Measurements from ENCODE around the gene KAZN. TPM values are rescaled to one million over a fixed set of nuclear protein-coding genes. Genes with fewer than 3 reads are reported as not detected.

The KAZN gene
- total RNA-seq, 1 donor from 2014 or later = 7.9 TPM

DNA sequence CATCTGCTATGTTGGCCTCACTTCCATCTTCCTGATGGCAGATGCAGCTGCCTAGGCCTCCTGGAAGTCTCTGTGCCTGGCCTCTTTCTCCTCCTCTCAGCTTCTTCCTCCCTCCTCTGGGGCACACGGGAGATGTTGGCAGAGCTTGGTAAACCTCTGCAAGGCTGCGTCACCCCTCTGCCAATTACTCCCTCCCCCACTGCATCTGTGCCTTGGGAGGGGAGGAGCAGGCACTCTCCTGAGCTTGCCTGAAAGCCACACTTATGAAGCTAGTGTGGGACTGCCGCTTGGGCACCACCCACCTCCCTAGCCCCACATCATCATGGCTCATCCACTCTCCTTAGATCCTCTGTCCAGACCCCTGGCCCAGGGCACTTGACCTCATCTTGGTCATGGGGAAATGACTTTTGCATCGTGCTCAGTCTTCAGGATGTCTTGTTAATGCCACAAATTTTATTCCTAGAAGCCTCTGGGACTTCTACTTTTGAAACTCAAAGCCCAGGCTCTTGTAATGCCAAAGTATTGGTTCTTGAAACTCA lies 547.7 kb downstream of the KAZN start:
- DNase-seq = no peak
- Mint-ChIP-seq H3K27ac (ENCODE audit: unreplicated experiment) (no peak overlapping the region), H3K27me3 (ENCODE audit: unreplicated experiment) (peaks cover 5% of the 10 kb centered on the region), H3K4me3 (ENCODE audit: unreplicated experiment) (no peak overlapping the region), H3K9me3 (ENCODE audit: unreplicated experiment) (no peaks in the 10 kb centered on the region), H3K4me1 (ENCODE audit: low read depth, unreplicated experiment) (peaks cover 10% of the 10 kb centered on the region), H3K36me3 (ENCODE audit: unreplicated experiment) (no peaks in the 10 kb centered on the region)
- TF ChIP-seq, protein P1, sequence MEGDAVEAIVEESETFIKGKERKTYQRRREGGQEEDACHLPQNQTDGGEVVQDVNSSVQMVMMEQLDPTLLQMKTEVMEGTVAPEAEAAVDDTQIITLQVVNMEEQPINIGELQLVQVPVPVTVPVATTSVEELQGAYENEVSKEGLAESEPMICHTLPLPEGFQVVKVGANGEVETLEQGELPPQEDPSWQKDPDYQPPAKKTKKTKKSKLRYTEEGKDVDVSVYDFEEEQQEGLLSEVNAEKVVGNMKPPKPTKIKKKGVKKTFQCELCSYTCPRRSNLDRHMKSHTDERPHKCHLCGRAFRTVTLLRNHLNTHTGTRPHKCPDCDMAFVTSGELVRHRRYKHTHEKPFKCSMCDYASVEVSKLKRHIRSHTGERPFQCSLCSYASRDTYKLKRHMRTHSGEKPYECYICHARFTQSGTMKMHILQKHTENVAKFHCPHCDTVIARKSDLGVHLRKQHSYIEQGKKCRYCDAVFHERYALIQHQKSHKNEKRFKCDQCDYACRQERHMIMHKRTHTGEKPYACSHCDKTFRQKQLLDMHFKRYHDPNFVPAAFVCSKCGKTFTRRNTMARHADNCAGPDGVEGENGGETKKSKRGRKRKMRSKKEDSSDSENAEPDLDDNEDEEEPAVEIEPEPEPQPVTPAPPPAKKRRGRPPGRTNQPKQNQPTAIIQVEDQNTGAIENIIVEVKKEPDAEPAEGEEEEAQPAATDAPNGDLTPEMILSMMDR (IDR thresholded peaks at IDR 0.05; ENCODE audit: partially characterized antibody, unreplicated experiment) = no peak

DNA sequence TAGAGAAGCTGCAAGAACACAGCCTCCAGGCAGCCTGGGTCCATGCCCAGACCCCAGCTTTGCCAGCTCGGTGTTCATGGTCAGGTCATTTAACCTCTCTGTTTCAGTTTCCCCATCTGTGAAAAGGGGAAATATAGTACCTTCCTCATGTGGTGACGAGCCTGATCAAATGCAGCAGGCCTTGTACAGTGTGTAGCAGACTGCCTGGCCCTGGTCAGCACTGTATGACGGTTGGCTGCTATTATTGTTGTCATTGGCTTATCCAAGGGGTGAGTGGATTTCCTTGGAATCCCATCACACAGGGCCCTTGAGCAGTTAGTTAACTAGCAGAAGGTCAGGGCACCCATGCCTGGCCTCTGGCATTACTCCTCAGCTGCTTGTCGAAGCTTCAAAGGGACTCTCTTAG lies 548.5 kb downstream of the KAZN start:
- Mint-ChIP-seq H3K27me3 (ENCODE audit: unreplicated experiment) (peaks cover 5% of the 10 kb centered on the region), H3K4me3 (ENCODE audit: unreplicated experiment) (no peak overlapping the region), H3K9me3 (ENCODE audit: unreplicated experiment) (peaks cover 2% of the 10 kb centered on the region), H3K4me1 (ENCODE audit: low read depth, unreplicated experiment) (peaks cover 10% of the 10 kb centered on the region), H3K36me3 (ENCODE audit: unreplicated experiment) (no peaks in the 10 kb centered on the region), H3K27ac (ENCODE audit: unreplicated experiment) (no peak overlapping the region)
- TF ChIP-seq, protein P1 (IDR thresholded peaks at IDR 0.05; ENCODE audit: partially characterized antibody, unreplicated experiment) = no peak
- DNase-seq = no peak

DNA sequence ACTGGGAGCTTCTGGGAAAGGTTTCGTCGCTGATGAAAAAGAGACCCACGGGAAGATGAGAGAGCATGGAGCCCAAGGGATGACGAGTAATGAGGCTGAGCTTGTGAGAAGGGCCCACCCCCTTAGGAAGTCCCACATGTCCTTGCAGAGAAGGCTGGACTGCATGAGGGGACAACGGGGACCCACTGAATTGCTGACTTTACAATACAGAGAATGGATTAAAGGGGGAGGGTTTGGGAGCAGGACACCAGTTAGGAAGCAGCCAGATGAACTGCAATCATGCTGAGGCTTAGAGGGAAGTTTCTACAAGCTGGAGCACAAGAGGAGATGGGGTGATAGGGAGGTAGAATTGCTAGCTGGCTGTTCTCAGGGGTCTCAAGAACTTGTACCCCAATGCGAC lies 549.5 kb downstream of the KAZN start:
- Mint-ChIP-seq H3K4me1 (ENCODE audit: low read depth, unreplicated experiment) (peaks cover 10% of the 10 kb centered on the region), H3K4me3 (ENCODE audit: unreplicated experiment) (no peak overlapping the region), H3K36me3 (ENCODE audit: unreplicated experiment) (no peaks in the 10 kb centered on the region), H3K27me3 (ENCODE audit: unreplicated experiment) (peaks cover 5% of the 10 kb centered on the region), H3K27ac (ENCODE audit: unreplicated experiment) (no peak overlapping the region), H3K9me3 (ENCODE audit: unreplicated experiment) (peaks cover 6% of the 10 kb centered on the region)
- DNase-seq = no peak
- TF ChIP-seq, protein P1 (IDR thresholded peaks at IDR 0.05; ENCODE audit: partially characterized antibody, unreplicated experiment) = no peak

DNA sequence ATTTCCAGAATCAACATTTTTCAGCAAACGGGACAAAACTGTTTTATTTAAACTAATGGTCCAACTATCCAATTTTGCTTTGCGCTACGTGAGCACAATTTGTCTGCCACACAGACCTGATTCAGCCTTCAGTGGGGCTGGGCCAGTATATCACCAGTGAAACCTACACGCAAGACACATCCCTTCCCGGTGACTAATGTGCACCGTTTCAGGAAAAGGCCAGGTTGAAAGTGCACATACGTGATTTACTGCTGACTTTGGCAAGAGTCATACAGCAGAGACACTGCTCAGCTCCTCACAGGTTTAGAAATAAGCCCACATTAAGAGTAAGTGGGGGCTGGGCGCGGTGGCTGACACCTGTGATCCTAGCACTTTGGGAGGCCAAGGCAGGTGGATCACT lies 550.0 kb downstream of the KAZN start:
- no peak overlapping the region for H3K27ac Mint-ChIP-seq (ENCODE audit: unreplicated experiment)
- no peak overlapping the region for H3K4me3 Mint-ChIP-seq (ENCODE audit: unreplicated experiment)
- DNase-seq = no peak
- TF ChIP-seq, protein P1 (IDR thresholded peaks at IDR 0.05; ENCODE audit: partially characterized antibody, unreplicated experiment) = no peak
- H3K4me1 Mint-ChIP-seq (ENCODE audit: low read depth, unreplicated experiment) = peaks cover 10% of the 10 kb centered on the region
- peaks cover 6% of the 10 kb centered on the region for H3K9me3 Mint-ChIP-seq (ENCODE audit: unreplicated experiment)
- peaks cover 5% of the 10 kb centered on the region for H3K27me3 Mint-ChIP-seq (ENCODE audit: unreplicated experiment)
- no peaks in the 10 kb centered on the region for H3K36me3 Mint-ChIP-seq (ENCODE audit: unreplicated experiment)

DNA sequence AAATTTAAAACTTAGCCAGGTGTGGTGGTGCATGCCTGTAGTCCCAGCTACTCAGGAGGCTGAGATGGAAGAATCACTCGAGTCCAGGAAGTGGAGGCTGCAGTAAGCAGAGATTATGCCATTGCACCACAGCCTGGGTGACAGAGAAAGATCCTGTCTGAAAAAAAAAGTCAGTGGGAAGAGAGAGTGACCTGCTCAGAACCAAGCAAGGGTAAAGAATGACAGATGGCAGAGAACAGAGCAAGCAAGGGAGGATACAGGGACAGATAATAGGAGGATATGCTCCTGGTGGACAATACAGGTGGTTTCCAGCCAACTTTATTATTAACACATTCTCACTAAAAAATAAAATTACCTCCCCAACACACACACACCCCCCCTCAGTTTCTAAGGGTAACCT lies 550.5 kb downstream of the KAZN start:
- Mint-ChIP-seq H3K27me3 (ENCODE audit: unreplicated experiment) (peaks cover 5% of the 10 kb centered on the region), H3K4me3 (ENCODE audit: unreplicated experiment) (no peak overlapping the region), H3K9me3 (ENCODE audit: unreplicated experiment) (peaks cover 6% of the 10 kb centered on the region), H3K4me1 (ENCODE audit: low read depth, unreplicated experiment) (peaks cover 10% of the 10 kb centered on the region), H3K36me3 (ENCODE audit: unreplicated experiment) (no peaks in the 10 kb centered on the region), H3K27ac (ENCODE audit: unreplicated experiment) (no peak overlapping the region)
- no peak for DNase-seq
- TF ChIP-seq, protein P1 (IDR thresholded peaks at IDR 0.05; ENCODE audit: partially characterized antibody, unreplicated experiment) = no peak
